Spleen (tissue), 7 donors: ENCODE measurements around the gene CPAMD8.

Experiments used
- CTCF ChIP-seq, 11 experiments: fragments of 200-600 bp in 7 of 11; fragments of 450-650 bp in 4 of 11; sonication (generic) in 4 of 11; IDR thresholded peaks in 8 of 11; conservative IDR thresholded peaks in 3 of 11; 1 replicate in 7 of 11; 2 replicates in 4 of 11; pipeline versions ENCODE4 v1.4.0 to v1.8.0; 2016 to 2021; ENCODE audit warnings: antibody characterized with exemption in 11 of 11, inconsistent platforms in 4 of 11, mild to moderate bottlenecking in 1 of 11
- POLR2A ChIP-seq, 3 donors: fragments of 450-650 bp; IDR thresholded peaks; one replicate each; pipeline ENCODE4 v1.5.1; 2017; ENCODE audit warnings: antibody characterized with exemption in 3 of 3, mild to moderate bottlenecking in 1 of 3
- donor health status: DM: no; HTN: no; CAD: no; lungs with moderate emphysema.
- donor health status: DM: no; HTN: no; CAD: no.
- donor health status: DM: no; HTN: no; CAD: no.

- TF ChIP-seq CTCF (IDR thresholded peaks at IDR 0.05 in 8 of 11, conservative IDR thresholded peaks at IDR 0.05 in 3 of 11) (no peak), POLR2A (IDR thresholded peaks at IDR 0.05) (no peak)
Measured at GRCh38 chr19:16938211-16938610, 88.4 kb downstream of the CPAMD8 start.
